H1 (cell line): ENCODE data around the gene DPEP1.

Experiments
- ATF2 ChIP-seq: IDR thresholded peaks from 2 replicates; pipeline ENCODE4 v1.6.1; 2012; ENCODE audit warnings: low read length, inconsistent platforms
- CTCF ChIP-seq, 3 experiments: IDR thresholded peaks; 1 replicate in 2 of 3; 2 replicates in 1 of 3; pipeline versions ENCODE4 v1.5.1 to v1.6.1; 2011; ENCODE audit warnings: low read length in 3 of 3, mild to moderate bottlenecking in 3 of 3, inconsistent platforms in 2 of 3, low read depth in 1 of 3, moderate library complexity in 1 of 3; ENCODE audit not compliant: insufficient read depth in 1 of 3; ENCODE audit errors: control extremely low read depth in 1 of 3
- MAX ChIP-seq: IDR thresholded peaks from 2 replicates; pipeline ENCODE4 v1.6.1; 2012; ENCODE audit warnings: inconsistent platforms
- POLR2AphosphoS5 ChIP-seq: IDR thresholded peaks from 2 replicates; pipeline ENCODE4 v1.6.1; 2011; ENCODE audit warnings: low read depth, low read length
- SUZ12 ChIP-seq: fragments of 200-600 bp; sonication (generic); IDR thresholded peaks from 2 replicates; pipeline ENCODE4 v1.6.1; 2012; ENCODE audit warnings: mild to moderate bottlenecking, inconsistent platforms, low read length, moderate library complexity, mixed read lengths

- TF ChIP-seq POLR2AphosphoS5: no peak
- TF ChIP-seq MAX: no peak
- no peak for TF ChIP-seq CTCF (IDR thresholded peaks at IDR 0.05; ENCODE audit: control extremely low read depth in 1 of 3, insufficient read depth in 1 of 3, low read depth in 1 of 3, low read length in 3 of 3)
- TF ChIP-seq ATF2: no peak
- TF ChIP-seq SUZ12: no peak
These were observed 11.6 kb upstream of the DPEP1 start for GRCh38 chr16:89601906-89602272.
